T-cell (primary cell): Measurements from ENCODE around the gene FIZ1. TPM values are rescaled to one million over a fixed set of nuclear protein-coding genes. Genes with fewer than 3 reads are reported as not detected.

Source experiments
- ATAC-seq, 4 experiments: fragments of 200-7000 bp in 3 of 4; fragments of 150-1000 bp in 1 of 4; cut with Tn5 transposase; replicated peaks in 1 of 4; 1 replicate in 3 of 4; 2 replicates in 1 of 4; pipeline ENCODE4 v1.10.0; 2021; ENCODE audit warnings: moderate library complexity in 3 of 4, mild to moderate bottlenecking in 2 of 4, moderate number of reproducible peaks in 1 of 4
- CTCF ChIA-PET, 2 donors: fragments of 300-600 bp; sonication (Branson Sonifier 250); formaldehyde crosslinking; loops; one replicate each; lab custom pipeline; 2022; ENCODE audit warnings: antibody characterized with exemption in 2 of 2; lab: Charles Lee
- POLR2A ChIA-PET, 2 donors: fragments of 300-600 bp; sonication (Branson Sonifier 250); formaldehyde crosslinking; loops; one replicate each; lab custom pipeline; 2022; ENCODE audit warnings: antibody characterized with exemption in 2 of 2; lab: Charles Lee
- DNase-seq, 35 experiments: peaks; one replicate each; pipeline versions ENCODE4 v3.0.0 to v3.0.0-alpha.2; 2013 to 2023
- H3K27ac ChIP-seq: one replicate; pipeline ENCODE4 v1.5.1; 2013; ENCODE audit warnings: low read length
- H3K27me3 ChIP-seq, 2 experiments: replicated peaks in 1 of 2; 1 replicate in 1 of 2; 2 replicates in 1 of 2; pipeline versions ENCODE4 v1.6.1 to v1.7.0; 2013; ENCODE audit warnings: low read length in 1 of 2, mixed read lengths in 1 of 2; ENCODE audit not compliant: control insufficient read depth in 2 of 2, insufficient read depth in 2 of 2; ENCODE audit errors: extremely low read depth in 1 of 2
- H3K36me3 ChIP-seq, 2 donors: 1 replicate in 1 of 2; 2 replicates in 1 of 2; pipeline versions ENCODE4 v1.6.1 to v1.7.0; 2013; ENCODE audit warnings: low read length in 1 of 2; ENCODE audit not compliant: control insufficient read depth in 2 of 2, insufficient read depth in 1 of 2; ENCODE audit errors: extremely low read depth in 1 of 2
- H3K4me1 ChIP-seq, 2 experiments: 1 replicate in 1 of 2; 2 replicates in 1 of 2; pipeline versions ENCODE4 v1.6.1 to v1.7.0; 2013; ENCODE audit warnings: low read length in 2 of 2, mixed read lengths in 1 of 2; ENCODE audit not compliant: insufficient read depth in 2 of 2, control insufficient read depth in 1 of 2; ENCODE audit errors: extremely low read depth in 1 of 2
- H3K4me3 ChIP-seq, 2 donors: 1 replicate in 1 of 2; 2 replicates in 1 of 2; pipeline versions ENCODE4 v1.5.1 to v1.7.0; 2013; ENCODE audit warnings: mild to moderate bottlenecking in 2 of 2, low read length in 1 of 2, moderate library complexity in 1 of 2; ENCODE audit not compliant: control insufficient read depth in 1 of 2; ENCODE audit errors: extremely low read depth in 1 of 2
- H3K9me3 ChIP-seq: 2 replicates; pipeline ENCODE4 v1.7.0; 2013
- H3K27ac Mint-ChIP-seq, 2 donors: one replicate each; pipeline ENCODE4 v1.8.0; 2020 to 2021; ENCODE audit warnings: mild to moderate bottlenecking in 2 of 2, mixed read lengths in 2 of 2
- H3K27me3 Mint-ChIP-seq, 2 donors: one replicate each; pipeline ENCODE4 v1.8.0; 2021 to 2022; ENCODE audit warnings: mixed read lengths in 2 of 2
- H3K36me3 Mint-ChIP-seq: one replicate; pipeline ENCODE4 v1.8.0; 2021; ENCODE audit warnings: mixed read lengths
- H3K4me1 Mint-ChIP-seq, 3 donors: one replicate each; pipeline ENCODE4 v1.8.0; 2020 to 2022; ENCODE audit warnings: mixed read lengths in 3 of 3, mild to moderate bottlenecking in 1 of 3
- H3K4me3 Mint-ChIP-seq, 3 donors: one replicate each; pipeline ENCODE4 v1.8.0; 2020 to 2022; ENCODE audit warnings: mild to moderate bottlenecking in 3 of 3, mixed read lengths in 3 of 3, moderate library complexity in 3 of 3
- H3K9me3 Mint-ChIP-seq, 3 donors: one replicate each; pipeline ENCODE4 v1.8.0; 2020 to 2022; ENCODE audit warnings: mixed read lengths in 3 of 3
- WGBS: methylation state at CpG from one replicate; pipeline ENCODE4 v1.1.5; 2013; ENCODE audit warnings: missing lambda C conversion rate; ENCODE audit not compliant: insufficient coverage; 5-methylcytosine and 5-hydroxymethylcytosine counted together
- total RNA-seq, 35 experiments: library from RNA in 6 of 35; stranded (reverse) in 6 of 35; fragments of 120-200 nt in 1 of 35; gene quantifications; one replicate each; pipeline versions ENCODE4 v1.2.1 to v1.2.4 and lab custom pipeline; 2013 to 2026

FIZ1 gene
- total RNA-seq, 5 donors from 2014 or later (not counting 1 experiment from before 2014, with no cell fraction given): 9.8 to 27.7 (median 19.0) TPM

DNA sequence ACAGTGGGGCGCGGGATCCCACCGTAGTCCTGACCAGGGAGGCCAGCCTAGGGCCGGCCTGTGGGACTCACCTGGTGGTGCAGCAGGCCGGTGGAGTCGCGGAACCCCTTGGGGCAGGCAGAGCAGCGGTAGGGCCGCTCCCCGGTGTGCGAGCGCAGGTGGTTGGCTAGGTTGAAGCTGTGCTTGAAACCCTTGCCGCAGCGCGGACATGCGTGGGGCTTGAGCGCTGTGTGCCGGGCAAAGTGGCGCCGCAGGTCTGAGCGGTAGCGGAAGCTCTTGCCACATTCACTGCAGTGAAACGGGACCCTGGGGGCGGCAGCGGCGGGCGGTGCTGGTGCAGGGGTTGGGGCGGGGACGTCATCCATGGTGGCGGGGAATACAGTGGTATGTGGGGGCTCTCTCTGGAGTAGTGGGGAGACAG lies 1.8 kb downstream of the FIZ1 start:
- Mint-ChIP-seq H3K4me3 (no peak overlapping the region), H3K36me3 (peaks cover 37% of the 10 kb centered on the region), H3K9me3 (peaks cover 0 to 3% (median 0%) of the 10 kb centered on the region in 3 donors), H3K27me3 (no peaks in the 10 kb centered on the region), H3K4me1 (peaks cover 16 to 29% (median 17%) of the 10 kb centered on the region in 3 donors), H3K27ac (no peak overlapping the region)
- DNase-seq (no peak), ATAC-seq (no peak)
- Histone ChIP-seq H3K4me3 (no peak overlapping the region), H3K9me3 (no peaks in the 10 kb centered on the region), H3K27ac (no peak overlapping the region), H3K4me1 (peaks cover 7 to 23% of the 10 kb centered on the region in 2 experiments), H3K27me3 (no peaks in the 10 kb centered on the region), H3K36me3 (peaks cover 22 to 23% of the 10 kb centered on the region in 2 donors)
- WGBS: over 99% methylated on average over 20 of the region's 30 CpGs
- ChIA-PET POLR2A (interaction anchor here in 1 of 2 donors (0.6 kb wide), 1 partner anchor 318 kb away, joined by 6 read pairs; the partner anchor contains the start of gene HSPBP1), CTCF (no interaction called here)

DNA sequence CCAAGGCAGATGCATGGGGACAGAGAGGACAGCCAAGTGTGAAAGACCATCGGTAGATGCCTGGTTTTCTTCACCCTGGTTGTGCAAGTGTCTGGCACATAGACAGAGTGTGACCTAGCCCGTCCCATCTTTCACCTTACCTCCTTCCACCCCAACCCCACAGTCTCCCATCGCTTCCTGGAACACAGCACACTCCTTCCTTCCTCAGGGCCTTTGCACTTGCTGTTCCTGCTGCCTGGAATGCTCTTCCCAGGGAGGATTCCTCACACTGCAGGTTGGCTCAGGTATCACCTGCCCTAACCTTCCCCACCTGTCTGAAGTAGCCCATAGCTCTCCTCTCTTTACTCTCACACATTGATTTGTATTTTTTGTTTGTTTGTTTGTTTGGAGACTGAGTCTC lies 3.0 kb downstream of the FIZ1 start:
- peaks cover 12 to 23% (median 12%) of the 10 kb centered on the region in 3 donors for H3K4me1 Mint-ChIP-seq
- H3K27me3 Mint-ChIP-seq: no peaks in the 10 kb centered on the region
- peaks cover 6 to 16% of the 10 kb centered on the region in 2 experiments for H3K4me1 ChIP-seq
- no peak overlapping the region for H3K4me3 Mint-ChIP-seq
- WGBS: 100% methylated on average over 3 of the region's 3 CpGs
- peaks cover 0 to 3% (median 0%) of the 10 kb centered on the region in 3 donors for H3K9me3 Mint-ChIP-seq
- no peak overlapping the region for H3K27ac Mint-ChIP-seq
- peaks cover 41% of the 10 kb centered on the region for H3K36me3 Mint-ChIP-seq
- no peaks in the 10 kb centered on the region for H3K27me3 ChIP-seq
- no peak overlapping the region for H3K4me3 ChIP-seq
- DNase-seq (no peak), ATAC-seq (no peak)
- POLR2A ChIA-PET: no interaction called here
- no peaks in the 10 kb centered on the region for H3K9me3 ChIP-seq
- CTCF ChIA-PET: no interaction called here
- peaks cover 27 to 28% of the 10 kb centered on the region in 2 donors for H3K36me3 ChIP-seq
- no peak overlapping the region for H3K27ac ChIP-seq

- H3K27me3 ChIP-seq: no peaks in the 10 kb centered on the region
- Mint-ChIP-seq H3K9me3 (peaks cover 0 to 3% (median 0%) of the 10 kb centered on the region in 3 donors), H3K4me1 (peaks cover 5 to 17% (median 6%) of the 10 kb centered on the region in 3 donors), H3K36me3 (peaks cover 42% of the 10 kb centered on the region), H3K27me3 (no peaks in the 10 kb centered on the region), H3K4me3 (no peak overlapping the region), H3K27ac (no peak overlapping the region)
- H3K27ac ChIP-seq: no peak overlapping the region
- ChIA-PET POLR2A (no interaction called here), CTCF (interaction anchor here in 1 of 2 donors (0.5 kb wide), 1 partner anchor 452 kb away, joined by 3 read pairs; no protein-coding TSS in a partner anchor)
- H3K4me3 ChIP-seq: no peak overlapping the region
- ATAC-seq: no peak
- peaks cover 0 to 8% of the 10 kb centered on the region in 2 experiments for H3K4me1 ChIP-seq
- H3K36me3 ChIP-seq: peaks cover 27 to 28% of the 10 kb centered on the region in 2 donors
- DNase-seq: no peak
- no peaks in the 10 kb centered on the region for H3K9me3 ChIP-seq
- 100% methylated on average over 2 of the region's 4 CpGs for WGBS
These were observed 4.2 kb downstream of the FIZ1 start for GRCh38 chr19:55594996-55595545.

- H3K27ac Mint-ChIP-seq: no peak overlapping the region
- no peak overlapping the region for H3K4me3 ChIP-seq
- H3K9me3 Mint-ChIP-seq: no peaks in the 10 kb centered on the region
- ChIA-PET POLR2A (no interaction called here), CTCF (interaction anchor here in 1 of 2 donors (0.5 kb wide), 1 partner anchor 452 kb away, joined by 3 read pairs; no protein-coding TSS in a partner anchor)
- peaks cover 0 to 9% (median 8%) of the 10 kb centered on the region in 3 donors for H3K4me1 Mint-ChIP-seq
- no peaks in the 10 kb centered on the region for H3K9me3 ChIP-seq
- peaks cover 37% of the 10 kb centered on the region for H3K36me3 Mint-ChIP-seq
- H3K27me3 Mint-ChIP-seq: no peaks in the 10 kb centered on the region
- ATAC-seq (no peak), DNase-seq (no peak)
- H3K27me3 ChIP-seq: peaks cover 0 to under 1% of the 10 kb centered on the region in 2 experiments
- H3K27ac ChIP-seq: no peak overlapping the region
- no peak overlapping the region for H3K4me3 Mint-ChIP-seq
- 97% methylated on average over 63 of the region's 68 CpGs for WGBS
- H3K4me1 ChIP-seq: peaks cover 0 to under 1% of the 10 kb centered on the region in 2 experiments
- peaks cover 27 to 28% of the 10 kb centered on the region in 2 donors for H3K36me3 ChIP-seq
These were observed 6.1 kb downstream of the FIZ1 start for GRCh38 chr19:55593096-55593772.

- H3K27ac ChIP-seq: no peak overlapping the region
- H3K36me3 ChIP-seq: peaks cover 23 to 28% of the 10 kb centered on the region in 2 donors
- Mint-ChIP-seq H3K4me1 (peaks cover under 1 to 11% (median 5%) of the 10 kb centered on the region in 3 donors), H3K27me3 (no peaks in the 10 kb centered on the region), H3K9me3 (no peaks in the 10 kb centered on the region), H3K36me3 (peaks cover 34% of the 10 kb centered on the region), H3K27ac (no peak overlapping the region), H3K4me3 (no peak overlapping the region)
- no peak for DNase-seq
- peaks cover 3 to 8% of the 10 kb centered on the region in 2 experiments for H3K4me1 ChIP-seq
- POLR2A ChIA-PET: no interaction called here
- ATAC-seq: no peak
- WGBS: 97% methylated on average over 73 of the region's 73 CpGs
- CTCF ChIA-PET: interaction anchor here in 1 of 2 donors (0.7 kb wide), 1 partner anchor 31 kb away, joined by 4 read pairs; no protein-coding TSS in a partner anchor
- H3K4me3 ChIP-seq: no peak overlapping the region
- no peaks in the 10 kb centered on the region for H3K9me3 ChIP-seq
- H3K27me3 ChIP-seq: peaks cover 0 to 3% of the 10 kb centered on the region in 2 experiments
These were observed 6.8 kb downstream of the FIZ1 start for GRCh38 chr19:55592391-55593090.

GRCh38 chr19:55591555-55591954 lies 7.8 kb downstream of the FIZ1 start:
- Histone ChIP-seq H3K9me3 (no peaks in the 10 kb centered on the region), H3K36me3 (peaks cover 20 to 23% of the 10 kb centered on the region in 2 donors), H3K27ac (no peak overlapping the region), H3K4me3 (no peak overlapping the region), H3K27me3 (peaks cover 0 to 10% of the 10 kb centered on the region in 2 experiments), H3K4me1 (peaks cover 11 to 17% of the 10 kb centered on the region in 2 experiments)
- ATAC-seq (no peak), DNase-seq (no peak)
- ChIA-PET POLR2A (no interaction called here), CTCF (no interaction called here)
- H3K36me3 Mint-ChIP-seq: peaks cover 28% of the 10 kb centered on the region
- no peak overlapping the region for H3K27ac Mint-ChIP-seq
- H3K9me3 Mint-ChIP-seq: no peaks in the 10 kb centered on the region
- H3K4me1 Mint-ChIP-seq: peaks cover 7 to 21% (median 10%) of the 10 kb centered on the region in 3 donors
- H3K4me3 Mint-ChIP-seq: no peak overlapping the region
- 100% methylated on average over 3 of the region's 10 CpGs for WGBS
- no peaks in the 10 kb centered on the region for H3K27me3 Mint-ChIP-seq
